Calu3 (cell line): ENCODE data around the gene ABHD2. TPM values are rescaled to one million over a fixed set of nuclear protein-coding genes. Genes with fewer than 3 reads are reported as not detected.
A peak's percentile ranks its signal among the peaks of the same experiment; 100 is the strongest.

Source experiments
- BruUV-seq: library from RNA; stranded (reverse); fragments of 400-500 nt; replicated peaks from 2 replicates; lab custom pipeline; 2021; lab: Mats Ljungman, UMichigan
- CTCF ChIA-PET: fragments of 300-600 bp; sonication (Branson Sonifier 250); formaldehyde crosslinking; loops from one replicate; lab custom pipeline; 2022; ENCODE audit warnings: antibody characterized with exemption; lab: Charles Lee
- DNase-seq: peaks from one replicate; pipeline ENCODE4 v3.0.0; 2022
- H3K27ac Mint-ChIP-seq: one replicate; pipeline ENCODE4 v1.8.0; 2022; ENCODE audit warnings: mixed read lengths; ENCODE audit not compliant: unreplicated experiment
- H3K27me3 Mint-ChIP-seq: one replicate; pipeline ENCODE4 v1.8.0; 2022; ENCODE audit warnings: mixed read lengths; ENCODE audit not compliant: unreplicated experiment
- H3K36me3 Mint-ChIP-seq: one replicate; pipeline ENCODE4 v1.8.0; 2022; ENCODE audit warnings: mild to moderate bottlenecking, moderate library complexity, mixed read lengths; ENCODE audit not compliant: insufficient read depth, unreplicated experiment
- H3K4me1 Mint-ChIP-seq: one replicate; pipeline ENCODE4 v1.8.0; 2022; ENCODE audit warnings: mild to moderate bottlenecking, low read depth, mixed read lengths; ENCODE audit not compliant: unreplicated experiment
- H3K4me3 Mint-ChIP-seq: one replicate; pipeline ENCODE4 v1.8.0; 2022; ENCODE audit warnings: mild to moderate bottlenecking, low read depth, moderate library complexity, mixed read lengths; ENCODE audit not compliant: unreplicated experiment
- H3K9me3 Mint-ChIP-seq: one replicate; pipeline ENCODE4 v1.8.0; 2022; ENCODE audit warnings: low read depth, mixed read lengths; ENCODE audit not compliant: unreplicated experiment
- intact Hi-C: fragments of 100-400 bp; cut with micrococcal nuclease; formaldehyde crosslinking; loops from one replicate; pipeline ENCODE4 v1.10.0; 2022; ENCODE audit not compliant: unreplicated experiment
- total RNA-seq: library from RNA; stranded (reverse); gene quantifications from 2 replicates; pipeline ENCODE4 v1.2.3, GENCODE V29; 2022
- TF ChIP-seq, protein P1 (sequence below): fragments of 200-600 bp; IDR thresholded peaks from one replicate; pipeline ENCODE4 v1.8.0; 2022; ENCODE audit warnings: antibody characterized with exemption; ENCODE audit not compliant: unreplicated experiment

Gene ABHD2
- total RNA-seq, 1 experiment from 2014 or later = 353 TPM

DNA sequence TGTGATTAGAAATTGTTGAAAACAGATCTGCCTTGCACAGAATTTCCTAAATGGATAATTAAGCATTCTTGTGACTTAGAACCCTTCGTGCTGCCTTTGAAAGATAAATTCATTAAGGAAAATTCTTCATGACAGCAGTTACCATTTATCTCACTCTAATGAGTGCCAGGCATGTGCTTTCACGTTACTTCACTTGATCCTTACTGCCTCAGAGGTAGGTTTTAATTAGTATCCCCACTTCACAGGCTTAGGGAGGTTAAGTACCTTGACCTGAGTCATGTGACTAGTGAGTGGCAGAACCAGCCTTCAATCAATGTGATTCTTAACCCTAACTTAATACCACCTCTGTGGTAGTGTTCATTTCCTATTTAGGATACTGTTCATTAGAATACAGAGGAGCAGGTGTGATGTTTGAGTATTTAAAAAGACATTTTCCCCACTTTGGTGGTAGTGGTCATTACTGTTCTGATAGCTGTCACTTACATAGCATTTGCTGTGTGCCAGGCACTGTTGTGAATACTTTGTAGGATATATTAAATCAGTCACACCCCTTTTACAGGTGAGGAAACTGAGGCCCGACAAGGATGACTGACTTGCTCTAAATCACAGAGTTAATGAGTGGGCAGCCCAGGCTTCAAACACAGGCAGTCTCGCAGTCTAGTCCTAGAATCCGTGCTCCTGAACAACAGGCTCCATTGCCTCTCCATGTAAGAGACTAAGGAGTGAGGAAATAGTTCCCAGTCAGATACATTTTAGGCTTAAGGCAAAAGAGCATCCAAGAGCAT lies 75.2 kb downstream of the ABHD2 start:
- TF ChIP-seq, protein P1, sequence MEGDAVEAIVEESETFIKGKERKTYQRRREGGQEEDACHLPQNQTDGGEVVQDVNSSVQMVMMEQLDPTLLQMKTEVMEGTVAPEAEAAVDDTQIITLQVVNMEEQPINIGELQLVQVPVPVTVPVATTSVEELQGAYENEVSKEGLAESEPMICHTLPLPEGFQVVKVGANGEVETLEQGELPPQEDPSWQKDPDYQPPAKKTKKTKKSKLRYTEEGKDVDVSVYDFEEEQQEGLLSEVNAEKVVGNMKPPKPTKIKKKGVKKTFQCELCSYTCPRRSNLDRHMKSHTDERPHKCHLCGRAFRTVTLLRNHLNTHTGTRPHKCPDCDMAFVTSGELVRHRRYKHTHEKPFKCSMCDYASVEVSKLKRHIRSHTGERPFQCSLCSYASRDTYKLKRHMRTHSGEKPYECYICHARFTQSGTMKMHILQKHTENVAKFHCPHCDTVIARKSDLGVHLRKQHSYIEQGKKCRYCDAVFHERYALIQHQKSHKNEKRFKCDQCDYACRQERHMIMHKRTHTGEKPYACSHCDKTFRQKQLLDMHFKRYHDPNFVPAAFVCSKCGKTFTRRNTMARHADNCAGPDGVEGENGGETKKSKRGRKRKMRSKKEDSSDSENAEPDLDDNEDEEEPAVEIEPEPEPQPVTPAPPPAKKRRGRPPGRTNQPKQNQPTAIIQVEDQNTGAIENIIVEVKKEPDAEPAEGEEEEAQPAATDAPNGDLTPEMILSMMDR = no peak
- DNase-seq = no peak
- H3K27ac Mint-ChIP-seq = no peak overlapping the region
- CTCF ChIA-PET = no interaction called here
- no peaks in the 10 kb centered on the region for H3K27me3 Mint-ChIP-seq
- no TSS peak for BruUV-seq
- no peak overlapping the region for H3K4me3 Mint-ChIP-seq
- peaks cover 52% of the 10 kb centered on the region for H3K4me1 Mint-ChIP-seq
- H3K9me3 Mint-ChIP-seq = no peaks in the 10 kb centered on the region
- H3K36me3 Mint-ChIP-seq = peaks cover 23% of the 10 kb centered on the region
- intact Hi-C loops = loop anchor here (2.0 kb wide), 1 partner anchor 13 kb away; no protein-coding TSS in a partner anchor

DNA sequence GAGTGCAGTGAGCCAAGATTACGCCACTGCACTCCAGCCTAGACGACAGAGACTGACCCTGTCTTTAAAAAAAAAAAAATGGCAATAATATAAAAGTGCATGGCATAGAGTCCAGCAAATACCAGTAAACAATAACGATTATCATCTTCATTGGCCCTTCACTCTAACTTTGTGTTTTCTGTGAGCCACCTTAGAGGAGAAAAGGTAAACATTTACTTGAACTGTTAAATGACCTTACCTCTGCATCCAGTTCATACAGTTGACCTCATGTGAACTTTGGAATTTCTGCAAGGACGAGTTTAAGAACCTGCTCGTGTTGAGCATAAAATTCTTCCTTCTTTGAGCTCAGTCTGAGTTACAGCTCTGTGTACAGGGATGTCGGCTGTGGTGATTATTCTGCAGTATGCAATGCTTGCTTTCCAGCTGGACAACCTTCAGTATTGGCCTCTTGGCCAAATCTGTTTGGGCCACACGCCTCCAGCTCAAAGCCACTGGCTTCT lies 76.5 kb downstream of the ABHD2 start:
- intact Hi-C loops = loop anchor here (2.0 to 5.0 kb wide), 2 partner anchors 14 to 37 kb away; no protein-coding TSS in a partner anchor
- CTCF ChIA-PET = interaction anchor here (1.1 kb wide), 1 partner anchor 45 kb away, joined by 3 read pairs; no protein-coding TSS in a partner anchor
- H3K4me3 Mint-ChIP-seq = no peak overlapping the region
- no peak overlapping the region for H3K27ac Mint-ChIP-seq
- H3K27me3 Mint-ChIP-seq = no peaks in the 10 kb centered on the region
- no peaks in the 10 kb centered on the region for H3K9me3 Mint-ChIP-seq
- no TSS peak for BruUV-seq
- H3K4me1 Mint-ChIP-seq = peaks cover 65% of the 10 kb centered on the region
- no peak for DNase-seq
- peaks cover 30% of the 10 kb centered on the region for H3K36me3 Mint-ChIP-seq
- TF ChIP-seq, protein P1 = no peak

DNA sequence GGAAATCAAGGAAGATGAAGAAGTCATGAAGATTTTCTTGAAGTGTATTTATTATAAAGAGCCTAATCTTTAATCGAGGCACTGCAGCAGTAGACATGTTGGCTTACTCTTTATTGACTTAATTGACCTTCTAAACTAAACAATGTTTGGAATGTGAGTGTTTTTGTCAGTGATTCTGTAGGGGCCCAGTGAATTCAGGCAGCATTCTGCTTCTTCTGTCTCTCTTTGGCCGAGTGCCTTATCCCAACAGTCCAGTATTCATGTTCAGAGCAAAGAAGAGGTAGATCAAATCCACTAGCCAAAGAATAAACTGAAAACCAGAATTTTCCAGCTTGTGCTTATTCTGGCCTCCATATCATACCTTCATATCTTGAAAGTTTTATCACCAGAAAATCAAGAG lies 77.4 kb downstream of the ABHD2 start:
- Mint-ChIP-seq H3K9me3 (no peaks in the 10 kb centered on the region), H3K27me3 (no peaks in the 10 kb centered on the region), H3K27ac (peak overlapping the region; percentile 45), H3K4me3 (no peak overlapping the region), H3K36me3 (peaks cover 30% of the 10 kb centered on the region), H3K4me1 (peaks cover 69% of the 10 kb centered on the region)
- TF ChIP-seq, protein P1 = no peak
- no peak for DNase-seq
- CTCF ChIA-PET = interaction anchor here (1.2 kb wide), 1 partner anchor 45 kb away, joined by 4 read pairs; no protein-coding TSS in a partner anchor
- no TSS peak for BruUV-seq
- intact Hi-C loops = loop anchor here (2.0 to 5.0 kb wide), 3 partner anchors 15 to 77 kb away; partner anchors contain the start of gene ABHD2

DNA sequence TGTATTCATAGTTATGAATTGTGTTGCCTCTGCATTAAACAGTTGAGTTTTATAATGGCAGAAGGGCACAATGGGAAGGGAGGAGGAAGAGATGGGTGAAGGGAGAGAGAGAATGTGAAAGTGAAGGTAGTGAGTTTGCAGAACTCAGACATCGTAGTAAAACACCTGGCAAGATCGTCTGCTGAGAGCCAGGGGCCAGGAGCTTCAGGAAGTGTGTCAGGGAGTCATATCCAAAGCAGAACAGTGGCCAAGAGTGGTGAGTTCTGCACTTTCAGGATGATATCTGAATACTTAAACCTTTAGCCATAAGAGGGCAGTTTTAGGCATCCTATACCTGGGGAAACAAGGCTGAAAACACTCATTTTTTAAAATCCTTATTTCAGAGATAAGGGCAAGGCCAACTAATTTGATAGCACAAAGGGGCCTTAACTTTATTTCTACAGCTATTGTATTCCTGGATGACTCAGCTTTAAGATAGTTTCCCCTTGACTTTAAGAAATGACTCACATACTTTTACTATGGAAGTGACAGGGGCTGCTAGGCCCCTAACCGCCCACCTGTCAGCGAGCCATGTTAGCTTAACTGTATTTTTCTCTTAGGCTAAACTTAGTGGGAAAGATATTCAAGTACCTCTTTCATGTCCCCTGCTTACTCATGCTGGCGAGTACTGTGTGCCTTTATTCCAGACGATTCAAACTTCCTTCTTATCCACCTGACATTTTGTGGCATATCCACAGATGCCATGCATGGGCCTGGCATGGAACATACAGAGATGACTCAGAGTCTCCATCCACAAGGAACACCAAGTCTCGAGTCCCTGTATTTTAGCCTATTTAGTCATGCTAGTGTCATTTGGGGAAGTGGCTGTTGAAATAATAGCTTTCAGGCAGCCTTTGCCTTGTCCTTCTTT lies 79.3 kb downstream of the ABHD2 start:
- H3K9me3 Mint-ChIP-seq = no peaks in the 10 kb centered on the region
- intact Hi-C loops = loop anchor here (2.0 to 5.0 kb wide), 2 partner anchors 40 to 79 kb away; partner anchors contain the start of gene ABHD2
- CTCF ChIA-PET = interaction anchor here (0.9 to 2.4 kb wide), 11 partner anchors 10 to 174 kb away, joined by 3 to 10 read pairs (median 5); partner anchors contain the start of gene ABHD2
- peak overlapping the region; percentile 41 for H3K4me3 Mint-ChIP-seq
- no peaks in the 10 kb centered on the region for H3K27me3 Mint-ChIP-seq
- BruUV-seq = no TSS peak
- DNase-seq = peak; percentile 61
- H3K4me1 Mint-ChIP-seq = peaks cover 69% of the 10 kb centered on the region
- H3K36me3 Mint-ChIP-seq = peaks cover 30% of the 10 kb centered on the region
- H3K27ac Mint-ChIP-seq = peak overlapping the region; percentile 89
- TF ChIP-seq, protein P1 = no peak
